Measurements from ENCODE around the gene PRKAG2.
"Not testable (repeated sequence)": the region's sequence is repeated elsewhere in the genome, so short reads cannot be mapped to it uniquely, and the experiment has no call there.

Gene PRKAG2

DNA sequence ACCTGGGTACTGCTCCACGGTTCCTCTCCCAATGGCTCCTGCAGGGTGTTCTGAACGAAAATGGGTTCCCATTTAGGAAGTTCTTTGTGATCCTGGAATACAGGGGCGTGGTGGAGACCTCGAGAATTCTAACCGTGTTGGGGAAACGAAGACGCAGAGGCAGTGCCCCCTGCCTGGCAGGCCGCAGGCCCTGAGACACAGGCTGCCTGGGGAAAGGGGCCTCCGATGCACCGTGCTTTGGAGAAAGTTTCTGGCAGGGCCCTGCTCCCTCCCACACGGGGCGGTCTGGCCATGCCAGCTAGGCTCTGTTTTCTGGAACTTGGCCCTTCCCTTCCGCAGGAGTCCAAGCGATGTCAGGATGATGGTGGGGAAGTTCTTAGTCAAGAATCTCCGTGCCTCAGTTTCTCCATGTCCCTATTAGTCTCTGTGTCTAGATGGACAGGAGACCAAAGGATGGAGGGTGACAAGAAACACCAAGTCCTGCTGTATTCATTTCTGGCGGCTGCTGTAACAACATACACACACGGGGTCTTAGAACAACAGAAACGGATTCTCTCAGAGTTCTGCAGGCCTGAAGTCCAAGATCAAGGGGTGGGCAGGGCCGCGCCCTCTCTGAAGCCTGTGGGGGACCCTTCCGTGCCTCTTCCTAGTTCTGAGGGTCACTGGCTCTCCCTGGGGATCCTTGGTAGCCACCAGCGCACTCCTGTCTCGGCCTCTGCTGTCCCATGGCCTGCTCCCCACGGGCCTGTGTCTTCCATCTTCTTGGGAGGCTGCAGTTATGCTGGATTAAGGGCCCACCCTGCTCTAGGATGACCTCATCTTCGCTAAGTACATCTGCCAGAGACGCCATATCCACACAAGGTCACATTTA lies 27.7 kb downstream of the PRKAG2 start:
- DNase-seq = no peak

DNA sequence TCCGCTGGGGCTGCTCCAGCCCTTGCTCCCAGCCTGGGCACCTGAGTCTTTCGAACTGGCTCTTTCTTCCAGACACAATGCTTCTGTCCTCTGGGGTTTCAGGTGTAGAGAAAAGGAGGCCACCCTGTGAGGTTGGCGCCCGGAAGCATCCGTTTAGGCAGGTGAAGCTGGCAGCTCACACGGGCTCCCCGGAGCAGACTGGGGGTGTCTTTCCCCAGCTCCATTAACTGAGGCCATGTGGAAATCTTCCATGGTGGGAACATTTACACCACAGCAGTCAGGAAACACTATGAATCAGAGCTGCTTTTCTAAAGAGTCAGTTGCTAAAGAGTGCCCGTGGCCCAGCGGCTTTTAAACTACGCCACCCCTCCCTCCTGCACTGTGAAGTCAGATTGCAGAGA lies 29.2 kb downstream of the PRKAG2 start:
- DNase-seq = no peak

- no peak for DNase-seq
Observed at GRCh38 chr7:151847136-151847535, 29.8 kb downstream of the PRKAG2 start.

DNA sequence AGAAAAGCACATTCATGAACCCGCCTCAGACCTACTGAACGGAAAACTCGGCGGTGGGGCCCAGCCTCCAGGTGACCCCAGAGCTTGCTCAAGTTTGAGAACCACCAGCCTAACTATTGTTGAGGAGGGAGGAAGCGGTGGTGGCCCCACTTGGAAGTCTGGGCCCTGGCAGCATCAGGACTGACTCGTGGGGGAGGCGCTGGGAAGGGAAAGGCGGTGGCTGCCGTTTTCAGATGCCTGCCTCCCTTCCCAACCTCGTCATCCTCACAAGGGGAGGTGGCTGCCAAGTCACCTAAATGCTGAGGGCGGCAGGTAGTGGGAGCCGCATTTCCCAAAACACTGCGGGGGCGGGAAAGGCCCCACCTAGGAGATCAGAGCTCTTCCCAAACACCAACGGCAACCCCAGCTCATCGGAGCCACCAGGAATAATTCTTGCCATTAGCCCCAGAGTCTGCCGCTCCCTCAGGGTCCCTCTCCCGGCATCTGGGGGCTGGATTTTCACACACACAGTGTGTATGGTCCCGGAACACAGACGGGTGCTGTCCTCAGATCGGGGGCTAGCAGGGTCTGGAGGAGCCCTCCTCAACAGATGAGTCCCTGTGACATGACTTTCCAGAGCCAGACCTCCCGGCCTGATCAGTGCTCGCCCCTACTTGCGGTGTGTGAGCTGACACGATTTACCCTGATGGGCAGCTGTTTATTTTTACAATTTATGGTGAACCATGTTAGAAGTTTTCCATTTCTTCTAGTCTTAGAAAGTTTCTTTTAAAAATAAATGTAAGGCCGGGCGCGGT lies 31.3 kb downstream of the PRKAG2 start:
- no peak for DNase-seq

- no peak for DNase-seq
Observed at GRCh38 chr7:151844825-151845200, 32.1 kb downstream of the PRKAG2 start.

DNA sequence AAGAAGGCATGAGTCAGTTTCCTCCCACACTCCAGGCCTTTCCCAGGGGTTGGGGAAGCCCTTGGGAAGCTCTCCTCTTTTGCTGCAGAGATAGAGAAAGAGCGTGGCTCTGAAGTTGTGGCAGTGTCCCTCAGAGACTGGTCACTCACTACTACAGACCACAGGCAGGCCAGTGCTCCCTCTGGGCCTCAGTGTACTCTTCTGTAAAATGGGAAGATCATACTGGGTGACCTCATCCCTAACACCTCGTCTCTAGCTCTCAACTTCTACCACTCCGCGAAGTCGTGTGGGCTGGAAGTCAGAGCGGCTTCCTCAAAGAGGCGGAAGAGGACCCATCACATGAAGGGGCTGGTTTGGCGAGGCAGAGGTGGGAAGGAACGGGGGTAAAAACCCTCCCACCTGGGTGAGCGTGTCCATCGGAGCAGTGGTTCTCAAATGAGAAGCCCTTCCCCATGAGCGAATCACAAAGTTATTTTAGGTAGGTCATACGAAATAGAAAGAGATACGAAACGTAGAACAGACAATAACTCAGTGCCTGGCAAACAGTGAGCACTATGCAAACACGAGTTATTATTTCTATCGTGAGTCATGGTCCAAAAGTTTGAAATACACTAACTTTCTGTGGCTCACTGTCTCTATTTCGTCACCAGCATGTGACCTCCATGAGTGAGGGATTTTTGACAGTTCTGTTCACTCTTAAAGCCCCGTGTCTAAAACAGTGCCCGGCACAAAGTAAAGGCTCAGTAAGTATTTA lies 32.7 kb downstream of the PRKAG2 start:
- no peak for DNase-seq

DNA sequence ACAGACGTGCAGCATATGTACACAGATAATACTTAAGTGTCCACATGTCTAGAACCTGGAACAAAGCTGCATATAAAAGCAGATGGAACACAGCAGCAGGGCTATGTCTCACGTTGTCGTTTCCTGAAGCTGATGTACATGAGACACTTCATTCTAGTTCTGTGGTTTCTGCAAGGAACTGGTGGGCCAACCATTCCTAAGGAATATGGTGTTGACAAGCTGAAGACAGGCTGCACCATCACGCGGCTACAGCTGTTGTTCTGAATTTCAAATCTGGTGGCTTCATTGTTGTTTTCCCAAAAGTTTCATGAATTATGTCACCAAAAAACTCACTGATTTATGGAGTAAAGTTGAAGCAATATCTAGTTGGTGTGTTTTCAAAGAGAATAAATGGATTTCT lies 33.7 kb downstream of the PRKAG2 start:
- DNase-seq = no peak

DNA sequence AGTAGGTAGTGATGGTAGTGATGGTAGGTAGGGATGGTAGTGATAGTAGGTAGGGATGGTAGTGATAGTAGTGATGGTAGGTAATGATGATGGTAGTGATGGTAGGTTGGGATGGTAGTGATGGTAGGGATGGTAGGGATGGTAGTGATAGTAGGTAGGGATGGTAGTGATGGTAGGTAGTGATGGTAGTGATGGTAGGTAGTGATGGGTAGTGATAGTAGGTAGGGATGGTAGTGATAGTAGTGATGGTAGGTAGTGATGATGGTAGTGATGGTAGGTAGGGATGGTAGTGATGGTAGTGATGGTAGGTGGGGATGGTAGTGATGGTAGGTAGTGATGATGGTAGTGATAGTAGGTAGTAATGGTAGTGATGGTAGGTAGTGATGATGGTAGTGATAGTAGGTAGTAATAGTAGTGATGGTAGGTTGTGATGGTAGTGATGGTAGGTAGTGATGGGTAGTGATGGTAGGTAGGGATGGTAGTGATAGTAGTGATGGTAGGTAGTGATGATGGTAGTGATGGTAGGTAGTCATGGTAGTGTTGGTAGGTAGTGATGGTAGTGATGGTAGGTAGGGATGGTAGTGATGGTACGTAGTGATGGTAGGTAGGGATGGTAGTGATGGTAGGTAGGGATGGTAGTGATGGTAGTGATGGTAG lies 35.4 kb downstream of the PRKAG2 start:
- DNase-seq = not testable (repeated sequence)

DNA sequence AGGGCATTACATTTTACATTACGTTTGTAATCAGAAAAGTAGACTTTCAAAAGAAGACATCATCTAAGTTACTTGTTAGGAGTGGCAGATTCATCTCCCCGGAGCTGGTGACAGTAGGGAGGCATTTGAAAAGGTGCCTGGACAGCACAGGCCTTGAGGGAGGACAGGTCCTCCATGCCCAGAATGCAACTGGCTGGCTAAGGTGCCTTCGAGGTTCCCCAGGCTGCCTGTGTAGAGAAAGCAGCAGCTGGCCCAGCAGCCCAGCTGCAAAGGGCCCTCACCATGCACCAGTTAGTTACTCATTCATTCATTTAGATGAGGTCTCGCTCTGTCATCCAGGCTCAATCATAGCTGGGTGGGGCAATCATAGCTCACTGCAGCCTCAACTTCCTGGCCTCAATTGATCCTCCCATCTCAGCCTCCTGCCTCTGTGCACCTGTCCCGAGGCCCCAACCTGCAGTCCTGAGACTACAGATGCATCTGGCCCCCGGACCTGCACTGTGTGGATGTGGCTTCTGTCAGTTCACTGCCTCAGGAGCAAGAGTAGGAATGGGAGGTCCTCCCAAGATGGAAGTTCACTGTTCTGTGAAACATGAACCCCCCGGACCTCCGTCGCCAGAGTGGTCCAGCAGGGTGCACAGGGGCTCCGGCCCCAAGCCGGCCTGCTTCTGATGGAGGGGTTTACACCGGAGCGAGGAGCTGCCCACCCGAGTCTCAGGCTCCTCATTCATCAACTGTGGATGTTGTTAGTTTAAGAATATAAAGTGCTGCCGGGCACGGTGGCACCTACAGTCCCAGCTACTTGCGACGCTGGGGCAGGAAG lies 36.6 kb downstream of the PRKAG2 start:
- no peak for DNase-seq

- no peak for DNase-seq
Observed at GRCh38 chr7:151839451-151839921, 37.4 kb downstream of the PRKAG2 start.

- no peak for DNase-seq
Observed at GRCh38 chr7:151838861-151839381, 38.0 kb downstream of the PRKAG2 start.

GRCh38 chr7:151838072-151838471 lies 38.8 kb downstream of the PRKAG2 start:
- no peak for DNase-seq

- DNase-seq = peak; percentile 57
Observed at GRCh38 chr7:151837285-151838042, 39.5 kb downstream of the PRKAG2 start.

- DNase-seq = no peak
Observed at GRCh38 chr7:151836927-151837205, 40.0 kb downstream of the PRKAG2 start.

DNA sequence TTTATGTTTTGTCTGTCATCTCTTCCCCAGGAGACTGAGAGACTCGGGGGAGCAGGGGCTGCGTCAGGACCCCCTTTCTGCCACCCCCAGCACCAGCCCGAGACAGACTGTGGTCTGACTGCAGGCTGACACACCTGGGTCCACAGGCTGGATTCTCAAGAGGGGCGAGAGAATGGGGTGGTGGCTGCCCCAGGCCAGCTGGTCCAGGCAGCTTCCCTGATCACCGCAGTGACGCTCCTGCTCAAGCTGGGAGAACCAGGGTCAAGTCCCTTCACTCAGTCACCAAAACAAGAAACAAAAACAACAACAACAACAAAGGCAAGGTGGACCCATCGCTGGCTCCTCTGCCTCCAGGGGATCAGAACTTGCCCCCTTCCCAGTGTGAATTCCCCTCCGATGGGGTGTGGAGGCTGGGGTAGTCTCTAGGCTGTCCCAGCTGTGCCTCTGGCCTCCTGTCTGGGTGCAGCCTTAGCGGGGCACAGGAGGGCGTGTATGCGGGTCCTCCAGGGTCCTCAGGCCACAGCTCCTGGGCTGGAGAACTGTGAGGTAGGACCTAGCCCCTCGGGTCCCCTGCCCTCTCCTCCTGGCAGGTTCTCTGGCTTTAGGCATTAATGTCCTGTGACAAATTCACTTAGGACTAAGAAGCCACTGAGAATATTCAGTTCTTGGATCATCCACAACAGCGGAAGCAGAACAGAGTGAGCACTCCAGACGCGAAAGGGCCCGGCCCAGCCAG lies 40.6 kb downstream of the PRKAG2 start:
- no peak for DNase-seq

- no peak for DNase-seq
Observed at GRCh38 chr7:151835636-151836035, 41.3 kb downstream of the PRKAG2 start.

GRCh38 chr7:151834271-151835035 lies 42.5 kb downstream of the PRKAG2 start:
- no peak for DNase-seq

DNA sequence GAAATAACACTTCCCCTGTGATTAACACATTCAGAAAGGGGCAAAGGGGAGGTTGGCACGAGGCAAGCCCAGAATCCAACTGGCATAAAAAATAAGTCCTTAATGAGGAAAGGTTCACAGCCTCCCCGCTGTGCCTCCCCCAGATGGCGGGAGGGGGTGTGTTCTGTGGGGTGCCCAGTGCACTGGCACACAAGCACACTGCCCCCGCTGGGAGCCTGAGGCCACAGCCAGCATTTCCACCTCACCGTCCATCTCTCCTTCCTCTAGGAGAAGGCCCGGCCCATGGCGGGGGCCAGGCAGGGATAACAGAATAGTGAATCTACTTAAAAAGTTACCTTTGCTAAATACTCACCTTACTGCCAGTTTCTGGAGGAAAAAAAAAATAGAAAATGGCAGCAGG lies 43.2 kb downstream of the PRKAG2 start:
- DNase-seq = no peak

GRCh38 chr7:151833213-151833651 lies 43.7 kb downstream of the PRKAG2 start:
- no peak for DNase-seq

Measured in eye (tissue), 1 donor.